GM19463 (cell line): ENCODE measurements around the gene EEIG1.

Experiments used
- ATAC-seq: cut with Tn5 transposase; IDR thresholded peaks from one replicate; pipeline ENCODE4 v1.9.1; 2021; ENCODE audit warnings: mild to moderate bottlenecking, moderate library complexity; ENCODE audit not compliant: unreplicated experiment

EEIG1 gene

GRCh38 chr9:128001779-128002298 is 21.1 kb upstream of the EEIG1 start:
- no peak for ATAC-seq

- ATAC-seq, result no peak
These were observed 20.5 kb upstream of the EEIG1 start for GRCh38 chr9:128001151-128001778.

GRCh38 chr9:127999461-127999860 is 18.7 kb upstream of the EEIG1 start:
- no peak for ATAC-seq

GRCh38 chr9:127993721-127994120 is 12.9 kb upstream of the EEIG1 start:
- no peak for ATAC-seq

GRCh38 chr9:127991757-127992274 is 11.0 kb upstream of the EEIG1 start:
- ATAC-seq, result no peak

- ATAC-seq, result no peak
These were observed 10.4 kb upstream of the EEIG1 start for GRCh38 chr9:127991017-127991756.

- ATAC-seq, result no peak
These were observed 9.8 kb upstream of the EEIG1 start for GRCh38 chr9:127990554-127990953.

- no peak for ATAC-seq
These were observed 8.3 kb upstream of the EEIG1 start for GRCh38 chr9:127989094-127989493.

- no peak for ATAC-seq
These were observed 6.4 kb upstream of the EEIG1 start for GRCh38 chr9:127987103-127987614.

GRCh38 chr9:127985011-127985410 is 4.2 kb upstream of the EEIG1 start:
- no peak for ATAC-seq

- ATAC-seq, result peak; percentile 31
These were observed 3.1 kb upstream of the EEIG1 start for GRCh38 chr9:127983847-127984289.

- no peak for ATAC-seq
These were observed 2.1 kb upstream of the EEIG1 start for GRCh38 chr9:127982912-127983311.

- ATAC-seq, result no peak
These were observed 851 bp upstream of the EEIG1 start for GRCh38 chr9:127981559-127982121.

GRCh38 chr9:127980060-127980705 is 606 bp downstream of the EEIG1 start:
- peak; percentile 20 for ATAC-seq

- no peak for ATAC-seq
These were observed 1.3 kb downstream of the EEIG1 start for GRCh38 chr9:127979333-127980059.

- ATAC-seq, result no peak
These were observed 1.8 kb downstream of the EEIG1 start for GRCh38 chr9:127979015-127979332.

- ATAC-seq, result no peak
These were observed 2.7 kb downstream of the EEIG1 start for GRCh38 chr9:127977884-127978647.

- ATAC-seq, result no peak
These were observed 3.5 kb downstream of the EEIG1 start for GRCh38 chr9:127977009-127977883.

- no peak for ATAC-seq
These were observed 4.3 kb downstream of the EEIG1 start for GRCh38 chr9:127976498-127976897.
